Type B pancreatic cell (in vitro differentiated cells): ENCODE data around the gene NIM1K. TPM values are rescaled to one million over a fixed set of nuclear protein-coding genes. Genes with fewer than 3 reads are reported as not detected.
"Not testable (repeated sequence)": the region's sequence is repeated elsewhere in the genome, so short reads cannot be mapped to it uniquely, and the experiment has no call there.

ENCODE experiments used
- DNase-seq: peaks from one replicate; pipeline ENCODE4 v3.0.0; 2021; ENCODE audit warnings: mixed read lengths; ENCODE audit not compliant: unreplicated experiment; ENCODE audit errors: extremely low spot score
- H3K27ac Mint-ChIP-seq: 2 replicates; pipeline ENCODE4 v1.8.0; 2021; ENCODE audit warnings: mild to moderate bottlenecking, mixed read lengths
- H3K27me3 Mint-ChIP-seq: 2 replicates; pipeline ENCODE4 v1.8.0; 2021; ENCODE audit warnings: mixed read lengths
- H3K36me3 Mint-ChIP-seq: 2 replicates; pipeline ENCODE4 v1.8.0; 2021; ENCODE audit warnings: mixed read lengths
- H3K4me1 Mint-ChIP-seq: one replicate; pipeline ENCODE4 v1.8.0; 2021; ENCODE audit warnings: mixed read lengths; ENCODE audit not compliant: unreplicated experiment
- H3K4me3 Mint-ChIP-seq: 2 replicates; pipeline ENCODE4 v1.8.0; 2021; ENCODE audit warnings: mild to moderate bottlenecking, mixed read lengths
- H3K9me3 Mint-ChIP-seq: 2 replicates; pipeline ENCODE4 v1.8.0; 2021; ENCODE audit warnings: mixed read lengths
- CTCF ChIP-seq: fragments of 200-600 bp; sonication (generic); conservative IDR thresholded peaks from 2 replicates; pipeline ENCODE4 v1.5.0; 2021; ENCODE audit warnings: antibody characterized with exemption, mild to moderate bottlenecking
- total RNA-seq: library from RNA; stranded (reverse); gene quantifications from 2 replicates; pipeline ENCODE4 v1.2.1, GENCODE V29; 2021; ENCODE audit warnings: low replicate concordance

NIM1K gene
- total RNA-seq, 1 donor from 2014 or later, result 0.43 TPM

- no peak for DNase-seq
- no peak overlapping the region for H3K27ac Mint-ChIP-seq
- no peaks in the 10 kb centered on the region for H3K9me3 Mint-ChIP-seq
- no peaks in the 10 kb centered on the region for H3K4me1 Mint-ChIP-seq
- TF ChIP-seq CTCF, result no peak
- no peak overlapping the region for H3K4me3 Mint-ChIP-seq
- peaks cover 28% of the 10 kb centered on the region for H3K36me3 Mint-ChIP-seq
- H3K27me3 Mint-ChIP-seq, result no peaks in the 10 kb centered on the region
These were observed 35.6 kb upstream of the NIM1K start for GRCh38 chr5:43156388-43156787.

DNA sequence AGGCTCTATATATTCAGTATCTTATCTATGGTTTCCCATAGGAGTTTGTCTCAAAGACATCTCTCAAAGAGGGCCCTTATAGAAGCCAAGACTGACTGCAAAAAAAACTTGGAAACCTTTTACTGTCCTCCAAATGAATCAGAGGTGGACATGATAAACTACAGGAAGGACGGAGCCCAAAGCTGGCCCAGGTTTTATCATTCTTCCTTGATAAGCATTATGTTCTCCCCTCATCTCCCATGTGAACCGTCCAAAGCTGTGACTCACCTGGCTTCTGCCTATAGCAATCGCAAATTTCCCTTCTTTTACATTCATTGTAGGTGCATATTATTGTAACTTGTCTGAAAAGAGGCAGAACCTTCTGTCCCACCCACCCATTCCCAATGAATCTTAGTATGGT lies 35.0 kb upstream of the NIM1K start:
- no peaks in the 10 kb centered on the region for H3K4me1 Mint-ChIP-seq
- H3K27me3 Mint-ChIP-seq, result no peaks in the 10 kb centered on the region
- no peaks in the 10 kb centered on the region for H3K9me3 Mint-ChIP-seq
- H3K4me3 Mint-ChIP-seq, result no peak overlapping the region
- DNase-seq, result no peak
- H3K36me3 Mint-ChIP-seq, result peaks cover 30% of the 10 kb centered on the region
- no peak overlapping the region for H3K27ac Mint-ChIP-seq
- TF ChIP-seq CTCF, result no peak

- Mint-ChIP-seq H3K27me3 (no peaks in the 10 kb centered on the region), H3K36me3 (peaks cover 37% of the 10 kb centered on the region), H3K4me1 (no peaks in the 10 kb centered on the region), H3K4me3 (no peak overlapping the region), H3K27ac (no peak overlapping the region), H3K9me3 (no peaks in the 10 kb centered on the region)
- TF ChIP-seq CTCF, result no peak
- no peak for DNase-seq
These were observed 30.8 kb upstream of the NIM1K start for GRCh38 chr5:43161244-43161643.

GRCh38 chr5:43164801-43165200 lies 27.2 kb upstream of the NIM1K start:
- peaks cover 38% of the 10 kb centered on the region for H3K36me3 Mint-ChIP-seq
- not testable (repeated sequence) for H3K4me3 Mint-ChIP-seq, H3K27me3 Mint-ChIP-seq, H3K4me1 Mint-ChIP-seq, H3K27ac Mint-ChIP-seq, DNase-seq, H3K9me3 Mint-ChIP-seq

DNA sequence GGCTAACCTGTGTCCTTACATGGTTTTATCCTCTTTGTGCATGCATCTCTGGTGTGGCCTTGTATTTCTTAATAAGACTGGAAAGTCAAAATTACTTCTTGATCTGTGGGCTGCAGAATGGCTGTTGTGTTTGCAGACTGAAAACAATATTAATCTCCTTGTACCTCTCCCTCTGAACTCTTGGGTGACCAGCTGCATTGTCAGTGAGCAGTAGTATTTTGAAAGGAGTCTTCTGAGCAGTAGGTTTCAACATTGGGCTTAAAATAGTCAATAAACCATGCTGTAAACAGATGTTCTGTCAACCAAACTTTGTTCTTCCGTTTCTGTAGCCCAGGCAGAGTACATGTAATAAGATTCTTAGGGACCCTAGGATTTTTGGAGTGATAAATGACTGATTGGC lies 26.7 kb upstream of the NIM1K start:
- Mint-ChIP-seq H3K9me3 (no peaks in the 10 kb centered on the region), H3K36me3 (peaks cover 38% of the 10 kb centered on the region), H3K4me1 (no peaks in the 10 kb centered on the region), H3K4me3 (no peak overlapping the region), H3K27ac (no peak overlapping the region), H3K27me3 (no peaks in the 10 kb centered on the region)
- no peak for DNase-seq
- no peak for TF ChIP-seq CTCF

- Mint-ChIP-seq H3K4me1 (no peaks in the 10 kb centered on the region), H3K9me3 (no peaks in the 10 kb centered on the region), H3K4me3 (no peak overlapping the region), H3K27me3 (no peaks in the 10 kb centered on the region), H3K27ac (no peak overlapping the region), H3K36me3 (peaks cover 43% of the 10 kb centered on the region)
- DNase-seq, result no peak
- TF ChIP-seq CTCF, result no peak
These were observed 23.9 kb upstream of the NIM1K start for GRCh38 chr5:43168175-43168574.
